MM.1S (cell line): ENCODE results near the gene SLC49A3.

Experiments
- CTCF ChIP-seq: fragments of 300-600 bp; sonication (generic); IDR thresholded peaks from 2 replicates; pipeline ENCODE4 v1.5.1; 2016; ENCODE audit warnings: antibody characterized with exemption, low read length, mixed read lengths
- EZH2 ChIP-seq: fragments of 300-600 bp; sonication (generic); optimal IDR thresholded peaks from 2 replicates; pipeline ENCODE3; 2017; ENCODE audit warnings: low read depth, mild to moderate bottlenecking, antibody characterized with exemption, low read length, mixed read lengths
- EZH2phosphoT487 ChIP-seq: fragments of 300-600 bp; sonication (generic); IDR thresholded peaks from 2 replicates; pipeline ENCODE4 v1.6.1; 2018; ENCODE audit warnings: antibody characterized with exemption, low read length

GRCh38 chr4:680091-680490, 8.9 kb downstream of the SLC49A3 start:
- no peak for TF ChIP-seq CTCF
- no peak for TF ChIP-seq EZH2phosphoT487
- TF ChIP-seq EZH2: no peak
